Keratinocyte (primary cell): Measurements from ENCODE around the gene HTRA1. TPM values are rescaled to one million over a fixed set of nuclear protein-coding genes. Genes with fewer than 3 reads are reported as not detected.

Experiments
- DNase-seq: peaks from one replicate; pipeline ENCODE4 v3.0.0-alpha.2; 2011; ENCODE audit warnings: low read depth, missing footprints, low spot score
- FAIRE-seq: peaks from 2 replicates; lab custom pipeline; 2011; peaks lifted over from hg19 to GRCh38; lab: Jason Lieb, UNC
- H2AFZ ChIP-seq: 2 replicates; pipeline ENCODE4 v1.6.0; 2012; ENCODE audit warnings: low read length, control low read depth, inconsistent platforms; ENCODE audit not compliant: control insufficient read depth
- H3K27ac ChIP-seq: 2 replicates; pipeline ENCODE4 v1.5.1; 2011; ENCODE audit warnings: low read length; ENCODE audit not compliant: control insufficient read depth, insufficient read depth
- H3K27me3 ChIP-seq: 3 replicates; pipeline ENCODE4 v1.6.0; 2011; ENCODE audit warnings: low read length; ENCODE audit not compliant: control insufficient read depth, insufficient read depth; ENCODE audit errors: extremely low read depth
- H3K36me3 ChIP-seq, 2 experiments: 2 replicates in 1 of 2; 3 replicates in 1 of 2; pipeline ENCODE4 v1.5.1; 2011; ENCODE audit warnings: low read length in 2 of 2, mild to moderate bottlenecking in 1 of 2; ENCODE audit not compliant: control insufficient read depth in 2 of 2, insufficient read depth in 2 of 2; ENCODE audit errors: extremely low read depth in 1 of 2
- H3K4me1 ChIP-seq: 3 replicates; pipeline ENCODE4 v1.5.1; 2011; ENCODE audit warnings: low read length; ENCODE audit not compliant: control insufficient read depth, insufficient read depth; ENCODE audit errors: extremely low read depth
- H3K4me2 ChIP-seq: 3 replicates; pipeline ENCODE4 v1.6.0; 2011; ENCODE audit warnings: low read depth, low read length; ENCODE audit not compliant: control insufficient read depth, insufficient read depth; ENCODE audit errors: extremely low read depth
- H3K4me3 ChIP-seq, 3 experiments: fragments of 200-600 bp in 1 of 3; sonication (generic) in 1 of 3; 2 replicates in 2 of 3; 3 replicates in 1 of 3; pipeline ENCODE4 v1.5.1; 2011 to 2016; ENCODE audit warnings: low read length in 3 of 3, mild to moderate bottlenecking in 3 of 3, control low read depth in 2 of 3, inconsistent platforms in 1 of 3, low read depth in 1 of 3, mixed read lengths in 1 of 3, mixed run types in 1 of 3, moderate library complexity in 1 of 3; ENCODE audit not compliant: control insufficient read depth in 2 of 3, insufficient read depth in 2 of 3; ENCODE audit errors: extremely low read depth in 1 of 3
- H3K79me2 ChIP-seq: 2 replicates; pipeline ENCODE4 v1.6.0; 2012; ENCODE audit warnings: low read length; ENCODE audit not compliant: control insufficient read depth, insufficient read depth
- H3K9ac ChIP-seq: 3 replicates; pipeline ENCODE4 v1.6.0; 2011; ENCODE audit warnings: low read length; ENCODE audit not compliant: control insufficient read depth, insufficient read depth; ENCODE audit errors: extremely low read depth
- H3K9me1 ChIP-seq: 3 replicates; pipeline ENCODE4 v1.6.0; 2011; ENCODE audit warnings: low read length; ENCODE audit not compliant: control insufficient read depth, insufficient read depth; ENCODE audit errors: extremely low read depth
- H3K9me3 ChIP-seq: 2 replicates; pipeline ENCODE4 v1.5.1; 2012; ENCODE audit warnings: low read depth, low read length; ENCODE audit not compliant: control insufficient read depth
- H4K20me1 ChIP-seq: 3 replicates; pipeline ENCODE4 v1.6.0; 2011; ENCODE audit warnings: low read length; ENCODE audit not compliant: control insufficient read depth, insufficient read depth; ENCODE audit errors: extremely low read depth
- EZH2 ChIP-seq: IDR thresholded peaks from one replicate; pipeline ENCODE4 v1.6.1; 2012; ENCODE audit warnings: inconsistent platforms, mild to moderate bottlenecking, low read length, moderate library complexity
- dilution Hi-C: fragments of 300-500 bp; cut with MboI; formaldehyde crosslinking; loops from one replicate; pipeline ENCODE4 v1.7.0; 2020; ENCODE audit warnings: low sequenced_read_pairs; ENCODE audit not compliant: extremely low pct_ligation_motif_present
- polyA plus RNA-seq, 5 experiments: library from polyadenylated mRNA; depleted of rRNA in 3 of 5; stranded (reverse) in 3 of 5; stranded (forward) in 1 of 5; unstranded in 1 of 5; fragments of >200 nt; gene quantifications; 1 replicate in 1 of 5; 2 replicates in 3 of 5; 3 replicates in 1 of 5; pipeline versions ENCODE4 v1.2.1 to v1.2.3, GENCODE V29; 2011 to 2012; ENCODE audit warnings: missing spikeins in 2 of 5, low read depth in 1 of 5, low replicate concordance in 1 of 5
- TF ChIP-seq, protein P1 (sequence below), 3 experiments: IDR thresholded peaks in 1 of 3; conservative IDR thresholded peaks in 1 of 3; optimal IDR thresholded peaks in 1 of 3; 2 replicates in 2 of 3; 3 replicates in 1 of 3; pipeline versions ENCODE3 to v1.5.1; 2011; ENCODE audit warnings: low read length in 3 of 3, mild to moderate bottlenecking in 3 of 3, moderate library complexity in 2 of 3, control low read depth in 1 of 3, inconsistent platforms in 1 of 3; ENCODE audit not compliant: insufficient read depth in 2 of 3; ENCODE audit errors: extremely low read depth in 1 of 3

HTRA1 gene
- polyA plus RNA-seq, 1 donor (not counting 4 experiments of a cell fraction or from before 2014, with no cell fraction given), result 412 TPM

DNA sequence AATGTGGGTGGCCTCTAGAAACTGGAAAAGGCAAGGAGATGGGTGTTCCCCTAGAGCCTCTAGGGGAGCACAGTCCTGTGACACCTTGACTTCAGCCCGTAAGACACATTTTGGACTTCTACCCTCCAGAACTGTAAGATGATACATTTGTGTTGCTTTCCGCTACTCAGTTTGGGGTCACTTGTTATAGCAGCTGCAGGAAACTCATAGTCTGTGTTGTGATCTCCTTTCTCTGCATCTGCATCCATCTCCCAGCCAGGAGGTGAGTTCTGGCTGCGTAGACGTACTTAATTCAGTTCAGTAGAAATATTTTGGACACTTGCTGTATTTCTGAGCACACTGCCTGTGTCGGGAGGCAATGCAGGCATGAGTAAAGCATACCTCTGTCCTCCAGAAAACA, 69.9 kb downstream of the HTRA1 start:
- Histone ChIP-seq H3K4me3 (no peak overlapping the region), H3K4me1 (no peaks in the 10 kb centered on the region), H3K36me3 (no peaks in the 10 kb centered on the region), H3K27ac (no peak overlapping the region), H2AFZ (no peak overlapping the region), H3K4me2 (no peak overlapping the region), H3K9ac (no peak overlapping the region), H4K20me1 (no peaks in the 10 kb centered on the region), H3K9me1 (no peaks in the 10 kb centered on the region), H3K79me2 (no peaks in the 10 kb centered on the region), H3K9me3 (no peaks in the 10 kb centered on the region), H3K27me3 (peaks cover 8% of the 10 kb centered on the region)
- no peak for TF ChIP-seq EZH2
- TF ChIP-seq, protein P1, sequence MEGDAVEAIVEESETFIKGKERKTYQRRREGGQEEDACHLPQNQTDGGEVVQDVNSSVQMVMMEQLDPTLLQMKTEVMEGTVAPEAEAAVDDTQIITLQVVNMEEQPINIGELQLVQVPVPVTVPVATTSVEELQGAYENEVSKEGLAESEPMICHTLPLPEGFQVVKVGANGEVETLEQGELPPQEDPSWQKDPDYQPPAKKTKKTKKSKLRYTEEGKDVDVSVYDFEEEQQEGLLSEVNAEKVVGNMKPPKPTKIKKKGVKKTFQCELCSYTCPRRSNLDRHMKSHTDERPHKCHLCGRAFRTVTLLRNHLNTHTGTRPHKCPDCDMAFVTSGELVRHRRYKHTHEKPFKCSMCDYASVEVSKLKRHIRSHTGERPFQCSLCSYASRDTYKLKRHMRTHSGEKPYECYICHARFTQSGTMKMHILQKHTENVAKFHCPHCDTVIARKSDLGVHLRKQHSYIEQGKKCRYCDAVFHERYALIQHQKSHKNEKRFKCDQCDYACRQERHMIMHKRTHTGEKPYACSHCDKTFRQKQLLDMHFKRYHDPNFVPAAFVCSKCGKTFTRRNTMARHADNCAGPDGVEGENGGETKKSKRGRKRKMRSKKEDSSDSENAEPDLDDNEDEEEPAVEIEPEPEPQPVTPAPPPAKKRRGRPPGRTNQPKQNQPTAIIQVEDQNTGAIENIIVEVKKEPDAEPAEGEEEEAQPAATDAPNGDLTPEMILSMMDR (optimal IDR thresholded peaks at IDR 0.05 in 1 of 3, IDR thresholded peaks at IDR 0.05 in 1 of 3, conservative IDR thresholded peaks at IDR 0.05 in 1 of 3; ENCODE audit: extremely low read depth in 1 of 3, insufficient read depth in 2 of 3, low read length in 3 of 3), result no peak
- dilution Hi-C loops, result loop anchor here (25.0 kb wide), 1 partner anchor 181 kb away; no protein-coding TSS in a partner anchor
- no peak for FAIRE-seq
- DNase-seq, result no peak

DNA sequence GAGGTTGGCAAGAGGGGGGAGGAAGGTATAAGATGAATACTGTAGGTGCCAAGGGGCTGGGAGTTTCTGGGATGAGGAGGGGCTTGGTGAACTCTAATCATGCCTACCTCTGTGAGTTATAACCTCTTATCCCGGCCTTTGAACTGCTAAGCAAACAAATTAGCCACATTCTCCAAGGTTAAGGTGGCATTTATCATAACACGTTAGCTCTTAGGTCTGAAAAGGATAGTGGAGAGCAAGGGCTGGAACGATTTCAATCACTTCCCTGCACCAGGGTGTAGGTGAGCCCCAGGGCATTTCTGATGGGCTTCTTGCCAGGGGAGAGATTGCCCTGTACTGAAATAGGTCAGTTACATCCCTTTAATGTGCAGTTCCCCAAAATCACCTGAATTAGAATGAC, 70.6 kb downstream of the HTRA1 start:
- TF ChIP-seq, protein P1 (optimal IDR thresholded peaks at IDR 0.05 in 1 of 3, IDR thresholded peaks at IDR 0.05 in 1 of 3, conservative IDR thresholded peaks at IDR 0.05 in 1 of 3; ENCODE audit: extremely low read depth in 1 of 3, insufficient read depth in 2 of 3, low read length in 3 of 3), result no peak
- TF ChIP-seq EZH2, result no peak
- no peak overlapping the region for H3K4me2 ChIP-seq
- H3K9ac ChIP-seq, result no peak overlapping the region
- no peak overlapping the region for H3K4me3 ChIP-seq
- no peaks in the 10 kb centered on the region for H3K36me3 ChIP-seq
- H3K79me2 ChIP-seq, result no peaks in the 10 kb centered on the region
- H3K9me1 ChIP-seq, result no peaks in the 10 kb centered on the region
- peaks cover 8% of the 10 kb centered on the region for H3K27me3 ChIP-seq
- no peak for DNase-seq
- H4K20me1 ChIP-seq, result no peaks in the 10 kb centered on the region
- H3K9me3 ChIP-seq, result no peaks in the 10 kb centered on the region
- dilution Hi-C loops, result loop anchor here (25.0 kb wide), 1 partner anchor 180 kb away; no protein-coding TSS in a partner anchor
- H2AFZ ChIP-seq, result no peak overlapping the region
- H3K4me1 ChIP-seq, result no peaks in the 10 kb centered on the region
- no peak overlapping the region for H3K27ac ChIP-seq
- FAIRE-seq, result no peak
